GM12872 (cell line): ENCODE data around the gene THY1.
A peak's percentile ranks its signal among the peaks of the same experiment; 100 is the strongest.

Source experiments
- TF ChIP-seq, protein P1 (sequence below): IDR thresholded peaks from 3 replicates; pipeline ENCODE4 v1.5.1; 2011; ENCODE audit warnings: low read depth, mild to moderate bottlenecking, low read length, moderate library complexity; ENCODE audit not compliant: insufficient read depth

Gene THY1

DNA sequence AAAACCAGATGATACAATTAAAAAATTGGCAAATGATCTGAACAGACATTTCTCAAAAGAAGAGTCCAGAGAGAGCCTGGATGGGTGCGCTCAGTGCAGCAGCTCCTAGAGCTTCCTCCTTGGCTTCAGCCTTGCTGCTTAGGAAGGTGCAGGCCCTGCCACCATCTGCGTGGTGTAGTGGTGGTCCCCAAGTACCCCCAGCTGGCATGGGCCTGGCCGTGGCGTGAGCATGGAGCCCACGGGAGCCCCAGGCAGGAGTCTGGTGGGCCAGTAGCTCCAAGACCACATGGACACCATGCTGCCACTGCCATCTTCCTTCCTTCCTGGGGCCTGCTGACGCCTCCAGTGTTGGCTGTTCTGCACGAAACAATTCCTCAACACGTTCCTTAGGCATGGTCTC lies 20.5 kb downstream of the THY1 start:
- TF ChIP-seq, protein P1, sequence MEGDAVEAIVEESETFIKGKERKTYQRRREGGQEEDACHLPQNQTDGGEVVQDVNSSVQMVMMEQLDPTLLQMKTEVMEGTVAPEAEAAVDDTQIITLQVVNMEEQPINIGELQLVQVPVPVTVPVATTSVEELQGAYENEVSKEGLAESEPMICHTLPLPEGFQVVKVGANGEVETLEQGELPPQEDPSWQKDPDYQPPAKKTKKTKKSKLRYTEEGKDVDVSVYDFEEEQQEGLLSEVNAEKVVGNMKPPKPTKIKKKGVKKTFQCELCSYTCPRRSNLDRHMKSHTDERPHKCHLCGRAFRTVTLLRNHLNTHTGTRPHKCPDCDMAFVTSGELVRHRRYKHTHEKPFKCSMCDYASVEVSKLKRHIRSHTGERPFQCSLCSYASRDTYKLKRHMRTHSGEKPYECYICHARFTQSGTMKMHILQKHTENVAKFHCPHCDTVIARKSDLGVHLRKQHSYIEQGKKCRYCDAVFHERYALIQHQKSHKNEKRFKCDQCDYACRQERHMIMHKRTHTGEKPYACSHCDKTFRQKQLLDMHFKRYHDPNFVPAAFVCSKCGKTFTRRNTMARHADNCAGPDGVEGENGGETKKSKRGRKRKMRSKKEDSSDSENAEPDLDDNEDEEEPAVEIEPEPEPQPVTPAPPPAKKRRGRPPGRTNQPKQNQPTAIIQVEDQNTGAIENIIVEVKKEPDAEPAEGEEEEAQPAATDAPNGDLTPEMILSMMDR, result no peak

DNA sequence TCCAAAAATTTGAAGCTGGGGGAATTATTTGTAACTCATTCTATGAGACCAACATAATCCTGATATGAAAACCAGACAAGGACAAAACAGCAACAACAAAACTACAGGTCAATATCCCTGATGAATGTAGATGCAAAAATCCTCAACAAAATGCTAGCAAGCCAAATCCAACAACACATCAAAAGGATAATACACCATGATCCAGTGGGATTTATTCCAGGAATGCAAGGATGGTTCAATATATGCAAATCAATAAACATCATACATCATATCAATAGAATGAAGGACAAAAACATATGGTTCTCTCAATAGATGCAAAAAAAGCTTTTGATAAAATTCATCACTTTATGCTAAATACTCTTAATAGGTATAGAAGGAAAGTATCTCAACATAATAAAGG lies 22.1 kb downstream of the THY1 start:
- TF ChIP-seq, protein P1, result no peak

DNA sequence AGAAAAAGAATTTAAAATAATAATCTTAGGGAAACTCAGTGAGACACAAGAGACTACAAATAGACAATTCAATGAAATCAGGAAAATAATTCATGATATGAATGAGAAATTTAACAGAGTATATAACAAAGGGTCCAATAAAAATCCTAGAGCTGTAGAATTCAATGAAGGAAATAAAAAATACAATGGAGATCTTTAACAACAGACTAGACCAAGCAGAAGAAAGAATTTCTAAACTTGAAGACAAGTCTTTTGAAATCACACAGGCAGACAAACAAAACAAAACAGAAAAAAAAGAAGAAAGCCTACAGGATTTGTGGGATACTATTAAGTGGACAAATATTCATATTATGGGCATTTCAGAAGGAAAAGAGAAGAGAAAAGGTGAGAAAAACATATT lies 25.2 kb downstream of the THY1 start:
- TF ChIP-seq, protein P1, result no peak

DNA sequence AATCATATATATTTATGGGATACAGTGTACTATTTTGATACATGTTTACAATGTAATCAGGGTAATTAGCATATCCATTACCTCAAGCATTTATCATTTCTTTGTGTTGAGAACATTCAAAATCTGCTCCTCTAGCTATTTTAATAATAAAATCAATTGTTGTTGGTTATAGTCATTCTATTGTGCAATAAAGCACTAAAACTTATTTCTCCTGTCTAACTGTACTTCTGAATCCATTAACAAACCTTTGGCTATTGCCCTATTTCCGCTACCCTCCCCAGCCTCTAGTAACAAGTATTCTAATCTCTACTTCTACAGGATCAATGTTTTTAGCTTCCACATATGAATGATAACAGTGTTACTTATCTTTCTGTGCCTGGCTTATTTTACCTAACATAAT lies 26.1 kb downstream of the THY1 start:
- TF ChIP-seq, protein P1, result no peak

DNA sequence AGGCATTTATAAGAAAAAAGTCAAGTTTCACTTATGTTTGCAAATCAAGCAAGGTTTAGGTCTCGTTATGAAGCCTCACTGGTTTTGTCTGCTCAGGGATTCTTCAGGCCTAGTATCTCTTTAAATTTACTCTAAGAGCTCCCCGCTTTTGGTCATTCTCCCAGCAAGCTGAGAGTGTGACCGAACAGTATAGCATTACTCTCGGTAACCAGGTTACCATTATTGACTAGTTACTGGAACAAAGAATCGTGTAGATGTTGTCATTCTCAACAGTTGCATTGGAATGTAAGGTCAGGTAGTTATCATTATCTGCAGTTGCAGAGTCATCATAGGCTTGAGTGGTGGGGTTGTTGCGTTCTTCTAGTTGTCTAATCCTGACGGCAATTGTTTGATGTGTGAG lies 31.7 kb downstream of the THY1 start:
- TF ChIP-seq, protein P1, result no peak

DNA sequence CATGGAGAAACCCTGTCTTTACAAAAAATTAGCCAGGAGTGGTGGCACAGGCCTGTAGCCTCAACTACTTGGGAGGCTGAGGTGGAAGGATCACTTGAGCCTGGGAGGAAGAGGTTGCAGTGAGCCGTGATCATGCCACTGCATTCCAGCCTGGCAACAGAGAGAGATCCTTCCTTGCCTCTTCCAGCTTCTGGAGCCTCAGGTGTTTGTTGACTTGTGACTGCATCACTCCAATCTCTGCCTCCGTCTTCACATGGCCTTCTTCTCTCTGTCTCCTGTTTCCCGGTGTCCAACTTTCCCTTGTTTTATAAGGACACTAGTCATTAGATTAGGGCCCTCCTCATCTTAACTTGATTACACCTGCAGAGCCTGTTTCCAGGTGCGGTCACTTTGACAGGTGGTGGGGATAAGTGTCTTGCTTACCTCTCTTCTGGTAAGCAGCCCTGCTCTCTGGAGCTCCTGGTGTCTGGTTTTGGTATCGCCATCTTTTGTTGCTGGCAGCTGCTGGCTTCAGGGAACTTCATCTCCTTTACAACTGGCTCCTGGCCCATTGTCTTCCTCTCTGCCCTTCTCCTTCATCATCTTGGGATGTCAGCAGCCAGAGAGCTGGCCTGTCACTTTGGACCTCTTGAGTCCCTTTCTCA lies 33.2 kb downstream of the THY1 start:
- TF ChIP-seq, protein P1, result peak; percentile 77

DNA sequence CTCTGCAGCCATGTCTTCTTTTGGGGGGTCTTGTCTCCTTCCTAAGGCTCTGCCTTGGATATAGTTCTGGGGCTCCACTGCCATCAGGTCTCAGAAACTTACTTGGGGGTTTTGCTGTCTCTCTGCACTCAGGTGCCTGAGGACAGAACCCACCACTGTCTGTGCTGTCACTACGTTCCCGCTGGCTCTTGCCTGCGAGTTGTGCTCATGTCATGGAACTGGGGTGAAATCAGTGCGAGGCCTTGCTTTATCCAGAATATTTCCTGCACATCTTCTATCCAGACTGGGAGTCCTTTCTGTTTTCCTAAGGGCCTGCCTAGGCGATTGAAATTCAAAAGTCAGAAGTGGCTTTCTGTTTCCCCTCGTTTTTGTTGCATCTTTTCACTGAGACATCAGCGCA lies 34.9 kb downstream of the THY1 start:
- TF ChIP-seq, protein P1, result no peak

DNA sequence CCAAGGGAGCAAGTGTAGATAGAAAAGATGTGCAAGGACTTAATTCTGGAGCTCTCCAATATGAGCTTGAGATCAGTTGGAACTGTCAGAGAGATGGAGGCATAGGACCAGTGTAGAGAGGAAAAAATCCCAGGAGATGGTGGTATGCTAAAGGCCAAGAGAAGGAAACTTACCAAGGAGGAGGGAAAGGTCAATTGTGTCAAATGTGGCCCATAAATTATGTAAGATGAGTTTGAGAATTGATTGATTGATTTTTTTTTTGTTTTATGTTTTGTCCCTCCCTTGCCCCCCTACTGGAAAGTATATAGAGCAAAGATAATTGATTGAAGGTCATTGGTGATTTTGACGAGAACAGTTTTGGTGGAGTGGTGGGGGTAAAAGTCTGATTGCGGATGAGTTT lies 38.6 kb downstream of the THY1 start:
- TF ChIP-seq, protein P1, result no peak
